GM12872 (cell line): ENCODE measurements around the gene FRS3.
A peak's percentile ranks its signal among the peaks of the same experiment; 100 is the strongest.

Source experiments
- CTCF ChIP-seq: IDR thresholded peaks from 3 replicates; pipeline ENCODE4 v1.5.1; 2011; ENCODE audit warnings: low read depth, mild to moderate bottlenecking, low read length, moderate library complexity; ENCODE audit not compliant: insufficient read depth

FRS3 gene

GRCh38 chr6:41801380-41801779, 21.7 kb upstream of the FRS3 start:
- TF ChIP-seq CTCF, result peak; percentile 43; the same call in 2 of the 3 replicates

GRCh38 chr6:41799559-41799911, 19.8 kb upstream of the FRS3 start:
- no peak for TF ChIP-seq CTCF

GRCh38 chr6:41798901-41799558, 19.3 kb upstream of the FRS3 start:
- TF ChIP-seq CTCF, result no peak

- TF ChIP-seq CTCF, result no peak
Measured at GRCh38 chr6:41796474-41796873, 16.8 kb upstream of the FRS3 start.

GRCh38 chr6:41791984-41792383, 12.3 kb upstream of the FRS3 start:
- no peak for TF ChIP-seq CTCF

GRCh38 chr6:41791305-41791704, 11.6 kb upstream of the FRS3 start:
- TF ChIP-seq CTCF, result no peak

- no peak for TF ChIP-seq CTCF
Measured at GRCh38 chr6:41790045-41790444, 10.3 kb upstream of the FRS3 start.
